HepG2 (cell line): Measurements from ENCODE around the gene MRPS18C. TPM values are rescaled to one million over a fixed set of nuclear protein-coding genes. Genes with fewer than 3 reads are reported as not detected.

Source experiments
- CREB3 ChIP-seq: sonication (generic); formaldehyde crosslinking; IDR thresholded peaks from 2 replicates; pipeline ENCODE4 v1.5.0; 2020; ENCODE audit warnings: missing genetic modification reagents
- DMAP1 ChIP-seq: IDR thresholded peaks from 2 replicates; pipeline ENCODE4 v1.6.1; 2016
- DPF2 ChIP-seq: sonication (generic); formaldehyde crosslinking; IDR thresholded peaks from 2 replicates; pipeline ENCODE4 v1.4.0; 2020; ENCODE audit warnings: mild to moderate bottlenecking, low read depth, missing genetic modification reagents, borderline replicate concordance
- HDAC6 ChIP-seq: fragments of 200-600 bp; sonication (generic); IDR thresholded peaks from 2 replicates; pipeline ENCODE4 v1.7.0; 2017; ENCODE audit warnings: mild to moderate bottlenecking, antibody characterized with exemption, low read length, low read depth
- HNF4A ChIP-seq: sonication (generic); formaldehyde crosslinking; IDR thresholded peaks from 2 replicates; pipeline ENCODE4 v1.4.0; 2020; ENCODE audit warnings: missing genetic modification reagents
- LCORL ChIP-seq, 2 experiments: fragments of 450-650 bp in 1 of 2; sonication (generic) in 1 of 2; formaldehyde crosslinking in 1 of 2; IDR thresholded peaks; 2 replicates each; pipeline versions ENCODE4 v1.5.0 to v1.6.1; 2017 to 2020; ENCODE audit warnings: antibody characterized with exemption in 1 of 2, missing genetic modification reagents in 1 of 2
- MBD4 ChIP-seq: IDR thresholded peaks from 2 replicates; pipeline ENCODE4 v1.6.1; 2012; ENCODE audit warnings: low read length, inconsistent platforms, borderline replicate concordance
- MXD3 ChIP-seq: IDR thresholded peaks from 2 replicates; pipeline ENCODE4 v1.6.1; 2016; ENCODE audit warnings: mild to moderate bottlenecking, missing biosample characterization, missing genetic modification reagents
- PITX1 ChIP-seq: sonication (generic); formaldehyde crosslinking; IDR thresholded peaks from 2 replicates; pipeline ENCODE4 v1.5.1; 2020; ENCODE audit warnings: mild to moderate bottlenecking, missing genetic modification reagents
- REXO4 ChIP-seq: sonication (generic); formaldehyde crosslinking; IDR thresholded peaks from 2 replicates; pipeline ENCODE4 v1.8.0; 2022; ENCODE audit warnings: missing genetic modification reagents, mild to moderate bottlenecking, borderline replicate concordance
- SP4 ChIP-seq: sonication (generic); formaldehyde crosslinking; IDR thresholded peaks from 2 replicates; pipeline ENCODE4 v1.8.1; 2023; ENCODE audit warnings: mild to moderate bottlenecking, missing genetic modification reagents
- TEAD3 ChIP-seq: optimal IDR thresholded peaks from 2 replicates; pipeline ENCODE3; 2016; ENCODE audit warnings: borderline replicate concordance
- ZFAT ChIP-seq: sonication (generic); formaldehyde crosslinking; conservative IDR thresholded peaks from 2 replicates; pipeline ENCODE4 v1.8.1; 2023; ENCODE audit warnings: missing genetic modification reagents, inconsistent platforms
- ZNF251 ChIP-seq: sonication (generic); formaldehyde crosslinking; IDR thresholded peaks from 2 replicates; pipeline ENCODE4 v1.9.0; 2021; ENCODE audit warnings: mild to moderate bottlenecking, missing genetic modification reagents
- ZNF275 ChIP-seq: sonication (generic); formaldehyde crosslinking; IDR thresholded peaks from 2 replicates; pipeline ENCODE4 v1.8.0; 2022; ENCODE audit warnings: missing genetic modification reagents, mild to moderate bottlenecking, inconsistent platforms, borderline replicate concordance
- ZNF597 ChIP-seq: sonication (generic); formaldehyde crosslinking; IDR thresholded peaks from 2 replicates; pipeline ENCODE4 v1.5.0; 2020; ENCODE audit warnings: missing genetic modification reagents
- ZNF737 ChIP-seq: sonication (generic); formaldehyde crosslinking; IDR thresholded peaks from 2 replicates; pipeline ENCODE4 v1.5.0; 2020; ENCODE audit warnings: missing genetic modification reagents, mild to moderate bottlenecking, borderline replicate concordance
- ZNF792 ChIP-seq: IDR thresholded peaks from 2 replicates; pipeline ENCODE4 v1.6.1; 2016
- ZNF83 ChIP-seq: sonication (generic); formaldehyde crosslinking; IDR thresholded peaks from 2 replicates; pipeline ENCODE4 v1.4.0; 2020; ENCODE audit warnings: missing genetic modification reagents, mild to moderate bottlenecking, borderline replicate concordance
- polyA plus RNA-seq, 8 experiments: library from polyadenylated mRNA; depleted of rRNA in 3 of 8; stranded (reverse) in 7 of 8; unstranded in 1 of 8; fragments of >200 nt; fragmentation: Illumina TruSeq in 4 of 8; extraction: Trizol in 4 of 8; gene quantifications; 2 replicates each; pipeline versions ENCODE4 v1.2.1 to v1.2.3, GENCODE V29; 2011 to 2016; ENCODE audit warnings: low read depth in 4 of 8, missing spikeins in 1 of 8, mixed read lengths in 1 of 8; ENCODE audit not compliant: insufficient read depth in 1 of 8
- total RNA-seq, 5 experiments: library from RNA; depleted of rRNA; stranded (reverse); fragments of >200 nt; fragmentation: Illumina TruSeq; extraction: Trizol; gene quantifications; 2 replicates each; pipeline ENCODE4 v1.2.3, GENCODE V29; 2016; ENCODE audit warnings: low read depth in 1 of 5
- TF ChIP-seq, protein P1 (sequence below): sonication (generic); formaldehyde crosslinking; IDR thresholded peaks from 2 replicates; pipeline ENCODE4 v1.5.0; 2020; ENCODE audit warnings: missing genetic modification reagents, mild to moderate bottlenecking, borderline replicate concordance

Gene MRPS18C
- total and polyA plus RNA-seq, 2 of the 13 experiments (the other 11 are each of a cell fraction or from before 2014, with no cell fraction given) = 45.4 to 124 TPM

GRCh38 chr4:83455281-83456183 lies at the start of gene MRPS18C, which contains the start of gene HELQ (continued):
- TF ChIP-seq LCORL (IDR thresholded peaks at IDR 0.05) (0 out of 2 replicates have a peak, but pooled peaks have one; percentile 15), LCORL (CRISPR knock-in tag; IDR thresholded peaks at IDR 0.05) (no peak; the same call in 1 of the 2 replicates), HDAC6 (no peak), DMAP1 (CRISPR knock-in tag) (peak; percentile 96; the same call in 1 of the 2 replicates), TEAD3 (CRISPR knock-in tag) (peak; percentile 84), ZNF792 (CRISPR knock-in tag) (peak; percentile 88), ZNF251 (CRISPR knock-in tag) (no peak), ZNF597 (CRISPR knock-in tag) (no peak), CREB3 (CRISPR knock-in tag) (0 out of 2 replicates have a peak, but pooled peaks have one; percentile 51), SP4 (CRISPR knock-in tag) (peak; percentile 81), ZFAT (CRISPR knock-in tag) (no peak), MXD3 (peak; percentile 54; the same call in 1 of the 2 replicates), DPF2 (CRISPR knock-in tag) (no peak), ZNF83 (CRISPR knock-in tag) (no peak), HNF4A (CRISPR knock-in tag) (peak; percentile 48; the same call in 1 of the 2 replicates), ZNF275 (CRISPR knock-in tag) (no peak), PITX1 (CRISPR knock-in tag) (peak; percentile 72; the same call in 1 of the 2 replicates), REXO4 (no peak), MBD4 (no peak), ZNF737 (CRISPR knock-in tag) (peak; percentile 36; the same call in 1 of the 2 replicates)
- TF ChIP-seq, protein P1, sequence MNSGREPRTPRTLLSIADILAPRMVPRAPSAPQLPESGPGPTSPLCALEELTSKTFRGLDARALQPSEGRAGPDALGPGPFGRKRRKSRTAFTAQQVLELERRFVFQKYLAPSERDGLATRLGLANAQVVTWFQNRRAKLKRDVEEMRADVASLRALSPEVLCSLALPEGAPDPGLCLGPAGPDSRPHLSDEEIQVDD = no peak
